GM12891 (cell line): ENCODE data around the gene MILR1.

Source experiments
- POLR2A ChIP-seq: IDR thresholded peaks from 2 replicates; pipeline ENCODE4 v1.6.1; 2011; ENCODE audit warnings: low read depth, low read length, control low read depth
- POLR2AphosphoS5 ChIP-seq: IDR thresholded peaks from 2 replicates; pipeline ENCODE4 v1.6.1; 2011; ENCODE audit warnings: low read depth, low read length, control low read depth

GRCh38 chr17:64439956-64440355, 9.0 kb upstream of the MILR1 start:
- no peak for TF ChIP-seq POLR2A
- TF ChIP-seq POLR2AphosphoS5 = no peak
